ENCODE results near the gene TMEM154. TPM values are rescaled to one million over a fixed set of nuclear protein-coding genes. Genes with fewer than 3 reads are reported as not detected.
A peak's percentile ranks its signal among the peaks of the same experiment; 100 is the strongest.

TMEM154 gene
- total and polyA plus RNA-seq, 11 donors, result 0.27 to 8.0 (median 1.6) TPM

DNA sequence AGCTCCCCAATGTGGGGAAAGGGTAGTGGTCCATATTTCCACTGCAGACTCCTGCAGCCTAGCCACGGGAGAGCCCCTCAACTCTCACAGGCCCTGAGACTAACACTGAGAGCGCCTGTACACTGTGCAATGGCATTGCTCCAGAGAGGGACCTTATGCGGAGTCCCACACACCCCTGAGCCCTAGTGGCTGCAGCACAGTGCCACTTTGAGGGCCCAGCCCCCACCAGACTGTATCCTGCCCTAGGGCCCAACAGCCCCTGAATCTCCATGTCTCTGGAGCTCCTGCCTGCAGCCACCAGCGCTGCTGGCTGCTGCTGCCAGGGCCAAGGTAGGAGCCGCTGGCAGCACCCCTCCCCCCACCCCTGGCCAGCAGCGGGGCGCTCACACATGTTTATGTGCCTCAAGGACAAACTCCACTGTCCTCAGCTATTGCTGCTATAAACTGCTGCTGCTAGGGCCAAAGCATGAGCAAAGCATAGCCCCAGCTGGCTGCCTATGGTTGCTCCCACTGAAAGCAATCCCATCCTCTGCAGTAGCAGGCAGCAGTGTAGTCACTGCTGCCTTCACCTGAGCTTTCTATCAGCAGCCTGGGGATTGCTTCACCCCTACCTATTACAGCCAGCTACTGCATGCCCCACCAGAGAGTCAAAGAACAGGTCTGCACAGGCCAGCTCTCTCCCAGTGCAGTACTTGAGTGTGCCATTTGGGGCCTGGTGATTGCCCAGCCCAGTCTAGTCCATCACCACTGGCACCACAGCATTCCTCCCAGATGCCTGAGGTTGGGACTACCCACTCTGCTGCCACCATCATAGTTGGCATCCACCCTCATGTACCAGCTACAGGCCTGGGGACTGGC lies 24.3 kb downstream of the TMEM154 start:
- ATAC-seq, result peak; percentile 29 to 88 (median 74)
- WGBS, 4 donors, result 69 to 84% (median 72%) methylated on average over 4 to 7 of the region's 7 CpGs
- peaks cover 0 to 35% (median 22%) of the 10 kb centered on the region in 12 donors for H3K9me3 ChIP-seq

DNA sequence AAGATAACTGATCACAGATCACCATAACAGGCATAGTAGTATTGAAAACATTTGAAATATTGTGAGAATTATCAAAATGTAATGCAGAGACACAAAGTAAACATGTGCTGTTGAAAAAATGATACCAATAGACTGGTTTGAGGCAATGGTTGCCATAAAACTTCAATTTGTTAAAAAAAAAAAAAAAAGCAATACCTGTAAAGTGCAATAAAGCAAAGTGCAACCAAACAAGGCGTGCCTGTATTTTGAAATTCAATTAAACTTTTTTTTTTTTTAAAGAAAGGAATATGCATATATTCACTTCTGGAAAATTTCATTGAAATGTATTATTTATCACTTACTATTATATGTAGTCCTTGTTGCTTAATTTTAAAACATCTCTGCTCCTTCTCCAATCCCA lies 27.7 kb downstream of the TMEM154 start:
- DNase-seq (no peak), ATAC-seq (no peak)
- H3K9me3 ChIP-seq, result peaks cover 0 to 13% (median 4%) of the 10 kb centered on the region in 12 donors
- 95 to 98% (median 96%) methylated on average over 1 of the region's 1 CpG for WGBS, 4 donors
- TF ChIP-seq, protein P1, sequence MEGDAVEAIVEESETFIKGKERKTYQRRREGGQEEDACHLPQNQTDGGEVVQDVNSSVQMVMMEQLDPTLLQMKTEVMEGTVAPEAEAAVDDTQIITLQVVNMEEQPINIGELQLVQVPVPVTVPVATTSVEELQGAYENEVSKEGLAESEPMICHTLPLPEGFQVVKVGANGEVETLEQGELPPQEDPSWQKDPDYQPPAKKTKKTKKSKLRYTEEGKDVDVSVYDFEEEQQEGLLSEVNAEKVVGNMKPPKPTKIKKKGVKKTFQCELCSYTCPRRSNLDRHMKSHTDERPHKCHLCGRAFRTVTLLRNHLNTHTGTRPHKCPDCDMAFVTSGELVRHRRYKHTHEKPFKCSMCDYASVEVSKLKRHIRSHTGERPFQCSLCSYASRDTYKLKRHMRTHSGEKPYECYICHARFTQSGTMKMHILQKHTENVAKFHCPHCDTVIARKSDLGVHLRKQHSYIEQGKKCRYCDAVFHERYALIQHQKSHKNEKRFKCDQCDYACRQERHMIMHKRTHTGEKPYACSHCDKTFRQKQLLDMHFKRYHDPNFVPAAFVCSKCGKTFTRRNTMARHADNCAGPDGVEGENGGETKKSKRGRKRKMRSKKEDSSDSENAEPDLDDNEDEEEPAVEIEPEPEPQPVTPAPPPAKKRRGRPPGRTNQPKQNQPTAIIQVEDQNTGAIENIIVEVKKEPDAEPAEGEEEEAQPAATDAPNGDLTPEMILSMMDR (IDR thresholded peaks at IDR 0.05), result no peak
- no peak for TF ChIP-seq POLR2A (IDR thresholded peaks at IDR 0.05)
- intact Hi-C loops (cut with DNase I), result no loop called here
- H3K27ac ChIP-seq, result no peak overlapping the region
- H3K27me3 ChIP-seq, result no peaks in the 10 kb centered on the region
- peaks cover 0 to 10% (median 0%) of the 10 kb centered on the region in 12 donors for H3K4me1 ChIP-seq
- peaks cover 0 to 6% (median 0%) of the 10 kb centered on the region in 9 donors for H3K36me3 ChIP-seq
- H3K4me3 ChIP-seq, result no peak overlapping the region

More for the DNA sequence above, 24.3 kb downstream of the TMEM154 start:
- intact Hi-C loops (cut with DNase I), result no loop called here
- peaks cover 0 to 3% (median 0%) of the 10 kb centered on the region in 9 donors for H3K36me3 ChIP-seq
- no peak overlapping the region for H3K27ac ChIP-seq
- no peak overlapping the region for H3K4me3 ChIP-seq
- DNase-seq, result no peak
- H3K4me1 ChIP-seq, result peaks cover 0 to 10% (median 0%) of the 10 kb centered on the region in 12 donors
- H3K27me3 ChIP-seq, result no peaks in the 10 kb centered on the region
- TF ChIP-seq, protein P1 (IDR thresholded peaks at IDR 0.05), result no peak
- no peak for TF ChIP-seq POLR2A (IDR thresholded peaks at IDR 0.05)

DNA sequence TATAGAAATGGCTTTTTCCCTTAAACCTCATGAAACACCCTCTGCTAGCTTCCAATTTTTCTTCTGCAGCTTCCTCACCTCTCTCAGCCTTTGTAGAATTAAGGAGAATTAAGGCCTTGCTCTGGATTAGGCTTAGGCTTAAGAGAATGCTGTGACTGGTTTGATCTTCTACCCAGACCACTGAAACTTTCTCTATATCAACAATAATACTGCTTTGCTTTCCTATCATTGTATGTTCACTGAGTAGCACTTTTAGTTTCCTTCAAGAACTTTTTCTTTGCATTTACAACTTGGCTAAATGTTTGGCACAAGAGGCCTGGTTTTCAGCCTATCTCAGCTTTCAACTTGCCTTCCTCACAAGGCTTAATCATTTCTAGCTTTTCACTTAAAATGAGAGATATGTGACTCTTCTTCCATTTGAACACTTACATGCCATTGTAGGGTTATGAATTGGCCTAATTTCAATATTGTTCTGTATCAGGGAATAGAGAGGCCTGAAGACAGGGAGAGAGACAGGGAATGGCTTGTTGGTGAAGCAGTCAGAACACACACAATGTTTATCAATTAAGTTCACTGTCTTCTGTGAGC lies 28.2 kb downstream of the TMEM154 start:
- no peak overlapping the region for H3K27ac ChIP-seq
- H3K4me3 ChIP-seq, result no peak overlapping the region
- ATAC-seq, result no peak
- peaks cover 0 to 6% (median 0%) of the 10 kb centered on the region in 9 donors for H3K36me3 ChIP-seq
- H3K27me3 ChIP-seq, result no peaks in the 10 kb centered on the region
- peaks cover 0 to 10% (median 0%) of the 10 kb centered on the region in 12 donors for H3K4me1 ChIP-seq
- intact Hi-C loops (cut with DNase I), result no loop called here
- H3K9me3 ChIP-seq, result peaks cover 0 to 8% (median 0%) of the 10 kb centered on the region in 12 donors
- DNase-seq, result no peak
- TF ChIP-seq, protein P1 (IDR thresholded peaks at IDR 0.05), result no peak
- no peak for TF ChIP-seq POLR2A (IDR thresholded peaks at IDR 0.05)

DNA sequence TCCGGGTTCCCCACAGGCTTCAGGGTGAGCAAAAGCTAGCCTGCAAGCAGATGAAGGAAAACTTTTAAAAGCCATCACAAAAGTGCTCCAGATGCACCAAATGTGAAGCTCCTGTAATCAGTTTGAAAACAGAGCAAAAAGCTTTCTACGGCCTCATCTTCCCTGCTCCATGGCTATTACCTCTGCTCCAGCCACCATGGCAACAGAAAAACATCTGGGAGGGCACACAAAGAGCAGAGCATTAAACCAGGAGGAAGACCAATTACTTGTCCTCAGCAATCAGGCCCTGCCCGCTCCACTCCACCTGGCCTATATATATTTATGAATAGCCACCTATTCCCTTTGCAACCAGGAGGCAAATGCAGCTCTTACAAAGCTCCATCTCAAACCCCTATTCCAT lies 33.6 kb downstream of the TMEM154 start:
- Histone ChIP-seq H3K36me3 (peaks cover 0 to 6% (median 0%) of the 10 kb centered on the region in 9 donors), H3K4me1 (peaks cover 0 to 25% (median 6%) of the 10 kb centered on the region in 12 donors), H3K4me3 (no peak overlapping the region), H3K9me3 (no peaks in the 10 kb centered on the region), H3K27ac (no peak overlapping the region), H3K27me3 (no peaks in the 10 kb centered on the region)
- DNase-seq, result no peak
- WGBS, 4 donors, result 93 to 95% (median 95%) methylated on average over 3 of the region's 3 CpGs
- TF ChIP-seq, protein P1 (IDR thresholded peaks at IDR 0.05), result no peak
- no peak for TF ChIP-seq POLR2A (IDR thresholded peaks at IDR 0.05)
- ATAC-seq, result no peak
- intact Hi-C loops (cut with DNase I), result loop anchor here in 3 of 10 donors (5.0 to 10.0 kb wide), 2 partner anchors 86 to 89 kb away; no protein-coding TSS in a partner anchor
